Heart right ventricle (tissue), 16 donors: Measurements from ENCODE around the gene C16orf90. TPM values are rescaled to one million over a fixed set of nuclear protein-coding genes. Genes with fewer than 3 reads are reported as not detected.
"Not testable (repeated sequence)": the region's sequence is repeated elsewhere in the genome, so short reads cannot be mapped to it uniquely, and the experiment has no call there.

Source experiments
- ATAC-seq, 8 donors: fragments of 200-7000 bp; cut with Tn5 transposase; one replicate each; pipeline ENCODE4 v1.9.1; 2020; ENCODE audit warnings: mild to moderate bottlenecking in 8 of 8, moderate library complexity in 8 of 8, moderate number of reproducible peaks in 1 of 8
- DNase-seq, 2 donors: peaks; one replicate each; pipeline ENCODE4 v3.0.0-alpha.2; 2020
- H3K27ac ChIP-seq, 10 donors: fragments of 200-600 bp; sonication (generic) in 2 of 10; one replicate each; pipeline versions ENCODE4 v1.5.0 to v1.8.0; 2020 to 2022; ENCODE audit warnings: mild to moderate bottlenecking in 3 of 10
- H3K27me3 ChIP-seq, 7 donors: fragments of 200-600 bp; one replicate each; pipeline ENCODE4 v1.8.0; 2021 to 2022; ENCODE audit warnings: mild to moderate bottlenecking in 2 of 7
- H3K36me3 ChIP-seq, 9 donors: fragments of 200-600 bp; sonication (generic) in 1 of 9; one replicate each; pipeline versions ENCODE4 v1.5.0 to v1.8.0; 2020 to 2022; ENCODE audit warnings: mild to moderate bottlenecking in 2 of 9
- H3K4me1 ChIP-seq, 9 donors: fragments of 200-600 bp; sonication (generic) in 1 of 9; one replicate each; pipeline versions ENCODE4 v1.5.0 to v1.8.0; 2020 to 2022; ENCODE audit warnings: mild to moderate bottlenecking in 4 of 9
- H3K4me3 ChIP-seq, 10 donors: fragments of 200-600 bp; sonication (generic) in 2 of 10; one replicate each; pipeline versions ENCODE4 v1.5.0 to v1.8.0; 2020 to 2022; ENCODE audit warnings: mild to moderate bottlenecking in 7 of 10, moderate library complexity in 2 of 10
- H3K9me3 ChIP-seq, 11 donors: fragments of 200-600 bp in 10 of 11; sonication (generic) in 2 of 11; one replicate each; pipeline versions ENCODE4 v1.5.0 to v1.8.0; 2013 to 2022; ENCODE audit warnings: mild to moderate bottlenecking in 2 of 11, control low read depth in 1 of 11, moderate library complexity in 1 of 11
- WGBS, 2 donors: extraction: QIAGEN DNeasy Blood & Tissue Kit; methylation state at CpG; one replicate each; pipeline ENCODE4 v1.1.7; 2013; ENCODE audit warnings: inconsistent platforms in 1 of 2; 5-methylcytosine and 5-hydroxymethylcytosine counted together
- intact Hi-C, 10 donors: fragments of 100-400 bp; cut with DNase I; formaldehyde crosslinking; loops; one replicate each; pipeline versions ENCODE4 v1.11.1 to v1.14.2; 2022
- polyA plus RNA-seq, 2 donors: library from polyadenylated mRNA; stranded (reverse); fragments of 200-250 nt; gene quantifications; one replicate each; pipeline ENCODE4 v1.2.3, GENCODE V29; 2013
- total RNA-seq, 10 donors: library from RNA; stranded (reverse); fragmentation: NEBNext Ultra II Directional in 3 of 10; extraction: Animal tissue kit (Norgen Biotek cat#: 25700) in 3 of 10; gene quantifications; one replicate each; pipeline versions ENCODE4 v1.2.1 to v1.2.4, GENCODE V29; 2021 to 2023
- TF ChIP-seq, protein P1 (sequence below), 9 donors: fragments of 200-600 bp; sonication (generic) in 2 of 9; IDR thresholded peaks; one replicate each; pipeline versions ENCODE4 v1.5.0 to v1.8.0; 2021 to 2022; ENCODE audit warnings: antibody characterized with exemption in 9 of 9, mild to moderate bottlenecking in 5 of 9, moderate library complexity in 1 of 9
- donor health status: Arrhythmogenic right ventricular cardiomyopathy.
- donor health status: ischemic (EF 13 %, LVEDD 7.1; RV severe dilation, severe dysfunction).
- donor health status: healthy with polysubstance abuse.
- donor health status: DM: no; HTN: yes; CAD: no.
- donor health status: DM: no; HTN: no; CAD: no.
- donor health status: ischemic (EF 25% LVEDD 6.9; RV normal size, moderate dysfunction).
- donor health status: ischemic (EF 25% LVEDD 5.7; RV mildly dilated, moderate dysfunction).
- donor health status: healthy.
- donor health status: DM: yes; HTN: yes; CAD: no.
- donor health status: Ischemic cardiomyopathy.
- donor health status: ischemic (EF 35%, LVEDD 5.7; RV mildly dilated, moderate dysfunction).
- donor health status: nonischemic (EF 11% LVEDD 7.7; RV severe dilation, severe dysfunction).
- donor health status: DM: yes; HTN: yes; CAD: no.
- donor health status: PGD.
- donor health status: ischemic (EF 29% LVEDD 5.4; RV normal size, mild dysfunction).
- donor health status: nonischemic (EF 23%, LVEDD 6.1; RV moderate dilation, normal function).

C16orf90 gene
- total and polyA plus RNA-seq, 12 donors: not detected

DNA sequence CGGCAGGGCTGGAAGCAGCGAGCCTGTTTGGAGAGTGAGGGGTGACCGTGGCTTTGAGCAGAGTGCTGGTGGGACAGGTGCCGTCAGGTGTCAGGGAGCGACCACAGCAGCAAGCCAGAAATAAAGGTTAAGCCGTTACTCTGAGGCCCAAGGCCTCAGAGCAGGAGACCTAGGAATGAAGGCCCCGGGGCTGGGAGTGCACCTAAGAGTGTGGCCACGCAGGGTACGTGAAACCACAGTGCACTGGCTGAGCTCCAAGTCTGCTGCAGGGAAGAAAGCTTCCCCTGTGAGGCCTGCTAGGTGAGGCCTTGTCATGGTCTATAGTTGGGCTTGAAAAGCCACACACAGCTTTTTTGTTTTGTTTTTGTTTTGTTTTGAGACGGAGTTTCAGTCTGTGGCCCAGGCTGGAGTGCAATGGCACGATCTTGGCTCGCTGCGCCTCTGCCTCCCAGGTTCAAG, 14.2 kb upstream of the C16orf90 start:
- Histone ChIP-seq H3K36me3 (peaks cover 0 to 99% (median 53%) of the 10 kb centered on the region in 9 donors), H3K27ac (peak overlapping the region in 1 of 10 donors; percentile 45), H3K4me3 (no peak overlapping the region), H3K4me1 (peaks cover 0 to 1% (median 0%) of the 10 kb centered on the region in 9 donors), H3K9me3 (no peaks in the 10 kb centered on the region), H3K27me3 (no peaks in the 10 kb centered on the region)
- 87 to 93% methylated on average over 13 of the region's 13 CpGs for WGBS, 2 donors
- TF ChIP-seq, protein P1, sequence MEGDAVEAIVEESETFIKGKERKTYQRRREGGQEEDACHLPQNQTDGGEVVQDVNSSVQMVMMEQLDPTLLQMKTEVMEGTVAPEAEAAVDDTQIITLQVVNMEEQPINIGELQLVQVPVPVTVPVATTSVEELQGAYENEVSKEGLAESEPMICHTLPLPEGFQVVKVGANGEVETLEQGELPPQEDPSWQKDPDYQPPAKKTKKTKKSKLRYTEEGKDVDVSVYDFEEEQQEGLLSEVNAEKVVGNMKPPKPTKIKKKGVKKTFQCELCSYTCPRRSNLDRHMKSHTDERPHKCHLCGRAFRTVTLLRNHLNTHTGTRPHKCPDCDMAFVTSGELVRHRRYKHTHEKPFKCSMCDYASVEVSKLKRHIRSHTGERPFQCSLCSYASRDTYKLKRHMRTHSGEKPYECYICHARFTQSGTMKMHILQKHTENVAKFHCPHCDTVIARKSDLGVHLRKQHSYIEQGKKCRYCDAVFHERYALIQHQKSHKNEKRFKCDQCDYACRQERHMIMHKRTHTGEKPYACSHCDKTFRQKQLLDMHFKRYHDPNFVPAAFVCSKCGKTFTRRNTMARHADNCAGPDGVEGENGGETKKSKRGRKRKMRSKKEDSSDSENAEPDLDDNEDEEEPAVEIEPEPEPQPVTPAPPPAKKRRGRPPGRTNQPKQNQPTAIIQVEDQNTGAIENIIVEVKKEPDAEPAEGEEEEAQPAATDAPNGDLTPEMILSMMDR (IDR thresholded peaks at IDR 0.05): no peak
- intact Hi-C loops: loop anchor here in 4 of 10 donors (10.0 kb wide), 4 partner anchors 105 to 355 kb away; partner anchors contain the start of genes TIGD7 (in 2 of the 4), ZNF75A (in 2 of the 4), ZNF174 (in 1 of the 4) and ZSCAN32 (in 1 of the 4)
- ATAC-seq (peak in 1 of 8 donors; percentile 27), DNase-seq (no peak)

DNA sequence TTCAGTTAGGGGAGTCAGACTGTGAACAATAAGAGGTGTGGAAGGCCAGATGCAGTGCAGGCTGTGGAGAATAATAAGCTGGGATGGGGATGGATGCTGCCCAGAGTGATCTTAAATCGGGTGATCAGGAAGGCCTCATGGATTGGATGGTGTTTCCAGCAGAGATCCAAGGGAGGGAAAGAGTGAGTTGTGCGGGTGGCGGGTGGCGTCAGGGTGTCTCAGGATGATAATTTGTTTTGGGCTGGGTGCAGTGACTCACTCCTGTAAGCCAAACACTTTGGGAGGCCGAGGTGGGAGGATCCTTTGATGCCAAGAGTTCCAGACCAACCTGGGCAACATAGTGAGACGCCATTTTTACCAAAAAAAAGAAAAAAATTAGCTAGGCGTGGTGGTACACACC, 13.4 kb upstream of the C16orf90 start:
- WGBS, 2 donors: 94 to 95% methylated on average over 7 of the region's 7 CpGs
- TF ChIP-seq, protein P1 (IDR thresholded peaks at IDR 0.05): no peak
- Histone ChIP-seq H3K4me3 (no peak overlapping the region), H3K27me3 (no peaks in the 10 kb centered on the region), H3K36me3 (peaks cover 0 to 91% (median 46%) of the 10 kb centered on the region in 9 donors), H3K4me1 (peaks cover 0 to 9% (median 0%) of the 10 kb centered on the region in 9 donors), H3K9me3 (no peaks in the 10 kb centered on the region), H3K27ac (peak overlapping the region in 1 of 10 donors; percentile 45)
- DNase-seq (no peak), ATAC-seq (no peak)
- intact Hi-C loops: loop anchor here in 4 of 10 donors (10.0 kb wide), 4 partner anchors 104 to 354 kb away; partner anchors contain the start of genes TIGD7 (in 2 of the 4), ZNF75A (in 2 of the 4), ZNF174 (in 1 of the 4) and ZSCAN32 (in 1 of the 4)

DNA sequence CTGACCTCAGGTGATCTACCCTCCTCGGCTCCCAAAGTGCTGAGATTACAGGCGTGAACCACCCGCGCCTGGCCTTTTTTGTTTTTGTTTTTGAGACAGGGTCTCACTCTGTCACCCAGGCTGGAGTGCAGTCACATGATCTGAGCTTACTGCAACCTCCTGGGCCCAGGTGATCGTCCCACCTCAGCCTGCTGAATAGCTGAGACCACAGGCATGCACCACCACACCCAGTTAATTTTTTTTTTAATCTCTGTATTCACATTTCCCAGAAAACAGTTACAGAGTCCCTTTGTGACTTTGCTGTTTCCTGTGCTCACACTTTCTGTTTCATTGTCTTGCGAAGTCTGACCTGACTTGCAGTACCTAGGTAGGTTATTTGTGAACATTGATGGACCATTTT, 8.2 kb upstream of the C16orf90 start:
- no peaks in the 10 kb centered on the region for H3K9me3 ChIP-seq
- TF ChIP-seq, protein P1 (IDR thresholded peaks at IDR 0.05): no peak
- H3K27ac ChIP-seq: peak overlapping the region in 1 of 10 donors; percentile 73
- DNase-seq (no peak), ATAC-seq (no peak)
- intact Hi-C loops: loop anchor here in 6 of 10 donors (5.0 to 10.0 kb wide), 7 partner anchors 46 to 349 kb away; partner anchors contain the start of genes TIGD7 (in 2 of the 6), ZNF75A (in 2 of the 6), ZNF174 (in 1 of the 6) and ZSCAN32 (in 1 of the 6)
- H3K27me3 ChIP-seq: no peaks in the 10 kb centered on the region
- no peak overlapping the region for H3K4me3 ChIP-seq
- peaks cover 2 to 47% (median 12%) of the 10 kb centered on the region in 9 donors for H3K4me1 ChIP-seq
- WGBS, 2 donors: 84 to 85% methylated on average over 6 of the region's 6 CpGs
- H3K36me3 ChIP-seq: peaks cover 0 to 39% (median 20%) of the 10 kb centered on the region in 9 donors

DNA sequence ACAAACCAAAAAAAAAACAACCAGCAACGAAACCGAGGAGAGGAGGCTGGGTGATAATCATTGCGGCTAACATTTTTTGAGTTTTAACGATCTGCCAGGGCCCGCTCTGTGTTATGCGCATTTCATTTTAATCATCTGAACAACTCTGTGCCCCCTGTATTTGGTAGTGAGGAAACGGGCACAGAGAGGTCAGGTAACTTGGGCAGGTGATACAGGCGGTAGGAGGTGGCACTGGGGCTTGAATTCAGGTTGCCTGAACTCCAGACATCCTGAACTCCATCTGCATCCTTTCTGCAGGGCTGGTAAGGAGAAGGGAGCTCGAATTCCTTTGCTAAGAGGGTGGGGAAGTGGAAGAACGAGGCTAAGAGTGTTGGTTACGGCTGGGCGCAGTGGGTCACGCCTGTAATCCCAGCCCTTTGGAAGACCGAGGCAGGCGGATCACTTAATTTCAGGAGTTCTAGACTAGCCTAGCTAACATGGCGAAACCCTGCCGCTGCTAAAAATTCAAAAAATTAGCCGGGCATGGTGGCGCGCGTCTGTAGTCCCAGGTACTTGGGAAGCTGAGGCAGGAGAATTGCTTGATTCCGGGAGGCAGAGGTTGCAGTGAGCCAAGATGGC, 6.6 kb upstream of the C16orf90 start:
- peak overlapping the region in 4 of 10 donors; percentile 32 to 85 (median 58) for H3K27ac ChIP-seq
- ATAC-seq: no peak
- intact Hi-C loops: loop anchor here in 7 of 10 donors (2.0 to 10.0 kb wide), 8 partner anchors 45 to 347 kb away; partner anchors contain the start of genes TIGD7 (in 2 of the 7), ZNF174 (in 2 of the 7), ZNF75A (in 2 of the 7) and ZSCAN32 (in 2 of the 7)

DNA sequence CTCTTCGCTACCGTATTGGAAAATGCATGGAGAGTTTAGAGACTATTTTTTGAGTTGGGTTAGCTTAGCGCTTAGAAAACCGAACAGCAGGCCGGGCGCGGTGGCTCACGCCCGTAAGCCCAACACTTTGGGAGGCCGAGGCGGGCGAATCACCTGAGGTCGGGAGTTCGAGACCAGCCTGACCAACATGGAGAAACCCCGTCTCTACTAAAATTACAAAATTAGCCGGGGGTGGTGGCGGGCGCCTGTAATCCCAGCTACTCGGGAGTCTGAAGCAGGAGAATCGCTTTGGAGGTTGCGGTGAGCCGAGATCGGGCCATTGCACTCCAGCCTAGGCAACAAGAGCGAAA, 6.1 kb upstream of the C16orf90 start:
- intact Hi-C loops: loop anchor here in 7 of 10 donors (2.0 to 10.0 kb wide), 8 partner anchors 44 to 347 kb away; partner anchors contain the start of genes TIGD7 (in 2 of the 7), ZNF174 (in 2 of the 7), ZNF75A (in 2 of the 7) and ZSCAN32 (in 2 of the 7)
- Histone ChIP-seq H3K4me1 (peaks cover 2 to 47% (median 12%) of the 10 kb centered on the region in 9 donors), H3K27ac (peak overlapping the region; percentile 32 to 85 (median 65)), H3K4me3 (peak overlapping the region; percentile 54 to 95 (median 80)), H3K36me3 (peaks cover 0 to 18% (median 5%) of the 10 kb centered on the region in 9 donors)
- 13 to 17% methylated on average over 24 of the region's 24 CpGs for WGBS, 2 donors
- not testable (repeated sequence) for H3K27me3 ChIP-seq, ATAC-seq, H3K9me3 ChIP-seq, DNase-seq

More for the DNA sequence above, 6.6 kb upstream of the C16orf90 start:
- Histone ChIP-seq H3K9me3 (no peaks in the 10 kb centered on the region), H3K27me3 (no peaks in the 10 kb centered on the region), H3K4me1 (peaks cover 2 to 47% (median 12%) of the 10 kb centered on the region in 9 donors), H3K36me3 (peaks cover 0 to 23% (median 9%) of the 10 kb centered on the region in 9 donors), H3K4me3 (peak overlapping the region; percentile 54 to 95 (median 80))
- TF ChIP-seq, protein P1 (IDR thresholded peaks at IDR 0.05): no peak
- DNase-seq: no peak
- 77 to 83% methylated on average over 22 of the region's 22 CpGs for WGBS, 2 donors
